Mesodermal cell (in vitro differentiated cells): Measurements from ENCODE around the gene OR2V2.
"Not testable (repeated sequence)": the region's sequence is repeated elsewhere in the genome, so short reads cannot be mapped to it uniquely, and the experiment has no call there.

Experiments used
- H3K27ac ChIP-seq: 2 replicates; pipeline ENCODE4 v1.7.0; 2013; ENCODE audit warnings: mild to moderate bottlenecking, low read depth, low read length, moderate library complexity; ENCODE audit not compliant: severe bottlenecking
- H3K36me3 ChIP-seq: 2 replicates; pipeline ENCODE4 v1.7.1; 2013; ENCODE audit warnings: mild to moderate bottlenecking, low read length, moderate library complexity; ENCODE audit not compliant: control insufficient read depth, insufficient read depth
- H3K4me1 ChIP-seq: one replicate; pipeline ENCODE4 v1.7.1; 2013; ENCODE audit warnings: mild to moderate bottlenecking, low read length; ENCODE audit not compliant: insufficient read depth, control insufficient read depth, poor library complexity, severe bottlenecking
- H3K4me3 ChIP-seq: 2 replicates; pipeline ENCODE4 v1.7.0; 2013; ENCODE audit warnings: low read length, control low read depth, mild to moderate bottlenecking; ENCODE audit not compliant: insufficient read depth, poor library complexity, severe bottlenecking; ENCODE audit errors: extremely low read depth
- H3K9me3 ChIP-seq: 2 replicates; pipeline ENCODE4 v1.7.1; 2013; ENCODE audit warnings: mild to moderate bottlenecking, low read length, moderate library complexity; ENCODE audit not compliant: control insufficient read depth
- WGBS, 2 experiments: methylation state at CpG; one replicate each; pipeline ENCODE4 v1.1.5; 2013; ENCODE audit warnings: missing lambda C conversion rate in 2 of 2; ENCODE audit not compliant: insufficient coverage in 2 of 2; 5-methylcytosine and 5-hydroxymethylcytosine counted together

The OR2V2 gene

GRCh38 chr5:181119105-181119504 lies 28.3 kb upstream of the OR2V2 start:
- H3K27ac ChIP-seq: no peak overlapping the region
- H3K9me3 ChIP-seq: no peaks in the 10 kb centered on the region
- WGBS, 2 experiments: 80 to 81% methylated on average over 6 to 8 of the region's 8 CpGs
- H3K36me3 ChIP-seq: no peaks in the 10 kb centered on the region
- H3K4me3 ChIP-seq: no peak overlapping the region
- H3K4me1 ChIP-seq: no peaks in the 10 kb centered on the region

- H3K9me3 ChIP-seq: no peaks in the 10 kb centered on the region
- WGBS, 2 experiments: 80 to 94% methylated on average over 1 to 3 of the region's 4 CpGs
- H3K4me3 ChIP-seq: no peak overlapping the region
- H3K27ac ChIP-seq: no peak overlapping the region
- no peaks in the 10 kb centered on the region for H3K4me1 ChIP-seq
- H3K36me3 ChIP-seq: no peaks in the 10 kb centered on the region
Observed at GRCh38 chr5:181120306-181120705, 27.1 kb upstream of the OR2V2 start.

GRCh38 chr5:181120761-181121160 lies 26.6 kb upstream of the OR2V2 start:
- no peak overlapping the region for H3K27ac ChIP-seq
- H3K4me3 ChIP-seq: no peak overlapping the region
- H3K4me1 ChIP-seq: no peaks in the 10 kb centered on the region
- 69 to 94% methylated on average over 3 to 5 of the region's 5 CpGs for WGBS, 2 experiments
- no peaks in the 10 kb centered on the region for H3K36me3 ChIP-seq
- H3K9me3 ChIP-seq: no peaks in the 10 kb centered on the region

- Histone ChIP-seq H3K4me1 (no peaks in the 10 kb centered on the region), H3K9me3 (no peaks in the 10 kb centered on the region), H3K4me3 (no peak overlapping the region), H3K36me3 (no peaks in the 10 kb centered on the region), H3K27ac (no peak overlapping the region)
- 79 to 82% methylated on average over 25 of the region's 28 CpGs for WGBS, 2 experiments
Observed at GRCh38 chr5:181121675-181122561, 25.5 kb upstream of the OR2V2 start.

GRCh38 chr5:181124526-181124925 lies 22.9 kb upstream of the OR2V2 start:
- Histone ChIP-seq H3K4me3 (no peak overlapping the region), H3K27ac (no peak overlapping the region), H3K9me3 (no peaks in the 10 kb centered on the region), H3K36me3 (no peaks in the 10 kb centered on the region), H3K4me1 (no peaks in the 10 kb centered on the region)
- WGBS, 2 experiments: 50% methylated on average over 2 of the region's 3 CpGs; no CpG with 5 or more reads in 1 of the 2 experiments

GRCh38 chr5:181126841-181127240 lies 20.5 kb upstream of the OR2V2 start:
- no peaks in the 10 kb centered on the region for H3K36me3 ChIP-seq
- H3K9me3 ChIP-seq: no peaks in the 10 kb centered on the region
- no peak overlapping the region for H3K4me3 ChIP-seq
- no peak overlapping the region for H3K27ac ChIP-seq
- H3K4me1 ChIP-seq: no peaks in the 10 kb centered on the region
- WGBS, 2 experiments: 83 to 85% methylated on average over 17 to 18 of the region's 18 CpGs

GRCh38 chr5:181127456-181127855 lies 19.9 kb upstream of the OR2V2 start:
- WGBS, 2 experiments: 84 to 88% methylated on average over 7 to 8 of the region's 10 CpGs
- Histone ChIP-seq H3K27ac (no peak overlapping the region), H3K9me3 (no peaks in the 10 kb centered on the region), H3K4me3 (no peak overlapping the region), H3K36me3 (no peaks in the 10 kb centered on the region), H3K4me1 (no peaks in the 10 kb centered on the region)

GRCh38 chr5:181127907-181128626 lies 19.3 kb upstream of the OR2V2 start:
- Histone ChIP-seq H3K9me3 (no peaks in the 10 kb centered on the region), H3K4me3 (no peak overlapping the region), H3K27ac (no peak overlapping the region), H3K4me1 (no peaks in the 10 kb centered on the region), H3K36me3 (no peaks in the 10 kb centered on the region)
- 73 to 77% methylated on average over 13 to 15 of the region's 15 CpGs for WGBS, 2 experiments

- Histone ChIP-seq H3K4me3 (no peak overlapping the region), H3K4me1 (no peaks in the 10 kb centered on the region), H3K36me3 (no peaks in the 10 kb centered on the region), H3K27ac (no peak overlapping the region), H3K9me3 (no peaks in the 10 kb centered on the region)
- WGBS, 2 experiments: 50 to 88% methylated on average over 1 to 3 of the region's 7 CpGs
Observed at GRCh38 chr5:181129601-181130000, 17.8 kb upstream of the OR2V2 start.

GRCh38 chr5:181130081-181130480 lies 17.3 kb upstream of the OR2V2 start:
- 50 to 83% methylated on average over 1 to 2 of the region's 9 CpGs for WGBS, 2 experiments
- H3K27ac ChIP-seq, H3K4me1 ChIP-seq, H3K9me3 ChIP-seq, H3K36me3 ChIP-seq, H3K4me3 ChIP-seq: not testable (repeated sequence)
